Lung (tissue), 16 donors: ENCODE data around the gene DMRT2. TPM values are rescaled to one million over a fixed set of nuclear protein-coding genes. Genes with fewer than 3 reads are reported as not detected.

Experiments
- ATAC-seq: fragments of 200-7000 bp; cut with Tn5 transposase; one replicate; pipeline ENCODE4 v1.9.1; 2020; ENCODE audit warnings: moderate number of reproducible peaks; ENCODE audit not compliant: insufficient read depth, low FRiP score
- DNase-seq, 3 donors: peaks; one replicate each; pipeline ENCODE4 v3.0.0-alpha.2; 2013 to 2017
- H3K27ac ChIP-seq, 2 donors: one replicate each; pipeline ENCODE4 v1.5.1; 2013; ENCODE audit warnings: mild to moderate bottlenecking in 2 of 2, moderate library complexity in 2 of 2, control low read depth in 1 of 2, inconsistent platforms in 1 of 2, low read depth in 1 of 2, low read length in 1 of 2
- H3K27me3 ChIP-seq, 3 donors: one replicate each; pipeline ENCODE4 v1.5.1; 2013; ENCODE audit warnings: low read length in 2 of 3; ENCODE audit not compliant: control insufficient read depth in 3 of 3, insufficient read depth in 3 of 3
- H3K36me3 ChIP-seq, 4 donors: one replicate each; pipeline ENCODE4 v1.5.1; 2013; ENCODE audit warnings: low read length in 4 of 4, mild to moderate bottlenecking in 1 of 4, moderate library complexity in 1 of 4; ENCODE audit not compliant: control insufficient read depth in 4 of 4, insufficient read depth in 4 of 4
- H3K4me1 ChIP-seq, 5 donors: one replicate each; pipeline ENCODE4 v1.5.1; 2013; ENCODE audit warnings: low read length in 5 of 5, mild to moderate bottlenecking in 2 of 5, moderate library complexity in 1 of 5; ENCODE audit not compliant: control insufficient read depth in 5 of 5, insufficient read depth in 5 of 5
- H3K4me3 ChIP-seq: one replicate; pipeline ENCODE4 v1.5.1; 2013; ENCODE audit warnings: mild to moderate bottlenecking, control low read depth, moderate library complexity
- H3K9ac ChIP-seq, 2 donors: one replicate each; pipeline ENCODE4 v1.5.1; 2013; ENCODE audit warnings: low read length in 2 of 2, control low read depth in 1 of 2; ENCODE audit not compliant: insufficient read depth in 1 of 2
- H3K9me3 ChIP-seq, 4 donors: one replicate each; pipeline ENCODE4 v1.5.1; 2013; ENCODE audit warnings: low read length in 3 of 4, mild to moderate bottlenecking in 1 of 4, moderate library complexity in 1 of 4; ENCODE audit not compliant: control insufficient read depth in 4 of 4, insufficient read depth in 3 of 4
- CTCF ChIP-seq: IDR thresholded peaks from 2 replicates; pipeline ENCODE4 v1.5.1; 2012; ENCODE audit warnings: mild to moderate bottlenecking; ENCODE audit errors: control extremely low read depth, extremely low read depth
- WGBS, 2 donors: extraction: QIAGEN DNeasy Blood & Tissue Kit; methylation state at CpG; one replicate each; pipeline ENCODE4 v1.1.7; 2013; 5-methylcytosine and 5-hydroxymethylcytosine counted together
- long read RNA-seq, 5 donors: transcript quantifications; one replicate each; lab custom pipeline, GENCODE V29; 2026
- polyA plus RNA-seq, 2 donors: library from polyadenylated mRNA; stranded (reverse); fragments of 200-250 nt; gene quantifications; one replicate each; pipeline ENCODE4 v1.2.1, GENCODE V29; 2013
- total RNA-seq, 2 donors: library from RNA; depleted of rRNA in 1 of 2; stranded (reverse); fragments of >200 nt in 1 of 2; gene quantifications; one replicate each; pipeline ENCODE4 v1.2.1, GENCODE V29; 2014 to 2021
- donor health status: control.
- donor health status: control.
- donor health status: Bipolar disorder and iron deficiency.
- donor health status: healthy.
- donor health status: DM: yes; HTN: yes; CAD: no.

DMRT2 gene
- total RNA-seq: 1 to 10 TPM in 1 of 2 donors, under 1 TPM in 1; 0.52 to 1.7 TPM
- polyA plus RNA-seq: under 1 TPM; 0.62 to 0.98 TPM
- long read RNA-seq, donor 1: 0 reads
- long read RNA-seq, donor 2: 0 reads
- long read RNA-seq, donor 3: 0 reads
- long read RNA-seq, donor 4: 0 reads
- long read RNA-seq, donor 5: 0 reads

- no peaks in the 10 kb centered on the region for H3K36me3 ChIP-seq
- no peak within 1 kb of the TSS for H3K27ac ChIP-seq
- 1 to 3% methylated on average over 48 of the region's 48 CpGs for WGBS, 2 donors
- peaks cover 5 to 90% (median 89%) of the 10 kb centered on the region in 3 donors for H3K27me3 ChIP-seq
- no peak for TF ChIP-seq CTCF
- DNase-seq (peak; percentile 95 to 97 (median 96)), ATAC-seq (peak; percentile 86)
- no peak within 1 kb of the TSS for H3K4me3 ChIP-seq
- H3K9ac ChIP-seq: no peak within 1 kb of the TSS
- H3K4me1 ChIP-seq: peaks cover 0 to 39% (median 16%) of the 10 kb centered on the region in 5 donors
- peaks cover 0 to 9% (median 0%) of the 10 kb centered on the region in 4 donors for H3K9me3 ChIP-seq
Observed at GRCh38 chr9:1050125-1050895, at the start of gene DMRT2. TSS of gene DMRT2 (plus strand) at chr9:1050357. CDS start at chr9:1051614, 1,257 bp downstream.

GRCh38 chr9:1001838-1002237 is 48.3 kb upstream of the DMRT2 start:
- H3K4me1 ChIP-seq: peaks cover 0 to 2% (median 0%) of the 10 kb centered on the region in 5 donors
- no peaks in the 10 kb centered on the region for H3K36me3 ChIP-seq
- H3K9ac ChIP-seq: no peak overlapping the region
- WGBS, 2 donors: 75 to 77% methylated on average over 4 of the region's 4 CpGs
- H3K4me3 ChIP-seq: no peak overlapping the region
- no peak for TF ChIP-seq CTCF
- H3K27me3 ChIP-seq: peaks cover 0 to 10% (median 5%) of the 10 kb centered on the region in 3 donors
- no peaks in the 10 kb centered on the region for H3K9me3 ChIP-seq
- peak in 1 of 3 donors; percentile 45 for DNase-seq
- ATAC-seq: no peak
- no peak overlapping the region for H3K27ac ChIP-seq

GRCh38 chr9:1002678-1003077 is 47.5 kb upstream of the DMRT2 start:
- Histone ChIP-seq H3K27ac (no peak overlapping the region), H3K4me1 (peaks cover 0 to 2% (median 0%) of the 10 kb centered on the region in 5 donors), H3K27me3 (peaks cover 0 to 10% (median 5%) of the 10 kb centered on the region in 3 donors), H3K9me3 (no peaks in the 10 kb centered on the region), H3K4me3 (no peak overlapping the region), H3K9ac (no peak overlapping the region), H3K36me3 (no peaks in the 10 kb centered on the region)
- WGBS, 2 donors: 93 to 96% methylated on average over 2 of the region's 2 CpGs
- TF ChIP-seq CTCF: no peak
- DNase-seq: no peak
- ATAC-seq: no peak
